A673 (cell line): ENCODE data around the gene WWC1. TPM values are rescaled to one million over a fixed set of nuclear protein-coding genes. Genes with fewer than 3 reads are reported as not detected.

ENCODE experiments used
- BruUV-seq: library from RNA; stranded (reverse); fragments of 400-500 nt; replicated peaks from 2 replicates; lab custom pipeline; 2021; lab: Mats Ljungman, UMichigan
- CTCF ChIA-PET: fragments of 300-600 bp; sonication (Branson Sonifier 250); formaldehyde crosslinking; loops from one replicate; lab custom pipeline; 2022; ENCODE audit warnings: antibody characterized with exemption; lab: Charles Lee
- POLR2A ChIA-PET: fragments of 300-600 bp; sonication (Branson Sonifier 250); formaldehyde crosslinking; loops from one replicate; lab custom pipeline; 2022; ENCODE audit warnings: antibody characterized with exemption; ENCODE audit not compliant: low non-redundant PET; lab: Charles Lee
- DNase-seq: peaks from one replicate; pipeline ENCODE4 v3.0.0-alpha.2; 2015; ENCODE audit warnings: low spot score
- H3K27ac ChIP-seq: fragments of 200-600 bp; sonication (generic); 2 replicates; pipeline ENCODE4 v1.5.1; 2016; ENCODE audit warnings: mixed run types, low read depth, mild to moderate bottlenecking, mixed read lengths, antibody characterized with exemption, low read length; ENCODE audit not compliant: poor library complexity, severe bottlenecking
- H3K27me3 ChIP-seq: fragments of 200-600 bp; sonication (generic); replicated peaks from 2 replicates; pipeline ENCODE4 v1.6.1; 2017; ENCODE audit warnings: mixed run types, low read depth, mild to moderate bottlenecking, mixed read lengths, antibody characterized with exemption, low read length; ENCODE audit not compliant: insufficient read depth, poor library complexity
- H3K36me3 ChIP-seq: fragments of 200-600 bp; sonication (generic); 2 replicates; pipeline ENCODE4 v1.6.1; 2016; ENCODE audit warnings: mixed run types, mild to moderate bottlenecking, mixed read lengths, antibody characterized with exemption, low read length; ENCODE audit not compliant: insufficient read depth, poor library complexity, severe bottlenecking
- H3K4me1 ChIP-seq: fragments of 200-600 bp; sonication (generic); 2 replicates; pipeline ENCODE4 v1.6.1; 2017; ENCODE audit warnings: mixed run types, mild to moderate bottlenecking, mixed read lengths, antibody characterized with exemption, low read length; ENCODE audit not compliant: insufficient read depth, poor library complexity, severe bottlenecking
- H3K4me3 ChIP-seq: fragments of 200-600 bp; sonication (generic); 2 replicates; pipeline ENCODE4 v1.5.1; 2016; ENCODE audit warnings: low read depth, mixed run types, mild to moderate bottlenecking, mixed read lengths, low read length; ENCODE audit not compliant: poor library complexity, severe bottlenecking
- H3K9me3 ChIP-seq: fragments of 200-600 bp; sonication (generic); 2 replicates; pipeline ENCODE4 v1.6.1; 2016; ENCODE audit warnings: mixed run types, low read depth, mild to moderate bottlenecking, mixed read lengths, antibody characterized with exemption, low read length; ENCODE audit not compliant: poor library complexity, severe bottlenecking
- EZH2 ChIP-seq: fragments of 200-600 bp; sonication (generic); IDR thresholded peaks from 2 replicates; pipeline ENCODE4 v1.6.1; 2017; ENCODE audit warnings: borderline replicate concordance, low read depth, mild to moderate bottlenecking, mixed read lengths, antibody characterized with exemption, low read length; ENCODE audit not compliant: poor library complexity, severe bottlenecking
- intact Hi-C: fragments of 100-400 bp; cut with micrococcal nuclease; formaldehyde crosslinking; loops from one replicate; pipeline ENCODE4 v1.10.0; 2022; ENCODE audit not compliant: unreplicated experiment
- total RNA-seq: library from RNA; stranded (reverse); gene quantifications from 2 replicates; pipeline ENCODE4 v1.2.3, GENCODE V29; 2021
- TF ChIP-seq, protein P1 (sequence below): fragments of 300-800, 200-600 bp; sonication (generic); conservative IDR thresholded peaks from 2 replicates; pipeline ENCODE4 v1.5.1; 2017; ENCODE audit warnings: low read depth, mild to moderate bottlenecking, antibody characterized with exemption, low read length, moderate library complexity, mixed read lengths

The WWC1 gene
- total RNA-seq, 1 experiment from 2014 or later, result 8.8 TPM

DNA sequence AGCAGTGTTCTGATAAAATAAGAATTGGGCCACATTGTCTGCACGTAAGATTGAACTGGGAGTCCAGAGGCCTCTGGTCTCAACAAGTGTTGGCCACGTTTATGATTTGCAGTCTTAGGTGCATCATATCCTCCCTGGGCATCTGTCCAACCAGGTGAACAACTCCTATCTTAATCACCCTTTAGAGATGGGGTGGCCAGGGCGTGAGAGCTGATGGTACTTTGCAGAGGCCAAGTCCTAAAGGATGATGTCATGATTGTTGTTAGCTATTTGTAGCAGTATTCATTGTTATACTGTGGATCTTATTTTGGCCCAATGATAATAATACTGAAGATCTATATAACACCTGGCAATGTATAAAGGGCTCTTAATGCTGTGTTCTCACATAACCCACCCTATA lies 121.6 kb downstream of the WWC1 start:
- no peaks in the 10 kb centered on the region for H3K27me3 ChIP-seq
- TF ChIP-seq, protein P1, sequence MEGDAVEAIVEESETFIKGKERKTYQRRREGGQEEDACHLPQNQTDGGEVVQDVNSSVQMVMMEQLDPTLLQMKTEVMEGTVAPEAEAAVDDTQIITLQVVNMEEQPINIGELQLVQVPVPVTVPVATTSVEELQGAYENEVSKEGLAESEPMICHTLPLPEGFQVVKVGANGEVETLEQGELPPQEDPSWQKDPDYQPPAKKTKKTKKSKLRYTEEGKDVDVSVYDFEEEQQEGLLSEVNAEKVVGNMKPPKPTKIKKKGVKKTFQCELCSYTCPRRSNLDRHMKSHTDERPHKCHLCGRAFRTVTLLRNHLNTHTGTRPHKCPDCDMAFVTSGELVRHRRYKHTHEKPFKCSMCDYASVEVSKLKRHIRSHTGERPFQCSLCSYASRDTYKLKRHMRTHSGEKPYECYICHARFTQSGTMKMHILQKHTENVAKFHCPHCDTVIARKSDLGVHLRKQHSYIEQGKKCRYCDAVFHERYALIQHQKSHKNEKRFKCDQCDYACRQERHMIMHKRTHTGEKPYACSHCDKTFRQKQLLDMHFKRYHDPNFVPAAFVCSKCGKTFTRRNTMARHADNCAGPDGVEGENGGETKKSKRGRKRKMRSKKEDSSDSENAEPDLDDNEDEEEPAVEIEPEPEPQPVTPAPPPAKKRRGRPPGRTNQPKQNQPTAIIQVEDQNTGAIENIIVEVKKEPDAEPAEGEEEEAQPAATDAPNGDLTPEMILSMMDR, result no peak
- no peak for TF ChIP-seq EZH2
- no peak overlapping the region for H3K4me3 ChIP-seq
- intact Hi-C loops, result no loop called here
- ChIA-PET CTCF (no interaction called here), POLR2A (no interaction called here)
- no TSS peak for BruUV-seq
- no peaks in the 10 kb centered on the region for H3K9me3 ChIP-seq
- no peaks in the 10 kb centered on the region for H3K4me1 ChIP-seq
- no peaks in the 10 kb centered on the region for H3K36me3 ChIP-seq
- no peak for DNase-seq
- H3K27ac ChIP-seq, result no peak overlapping the region

DNA sequence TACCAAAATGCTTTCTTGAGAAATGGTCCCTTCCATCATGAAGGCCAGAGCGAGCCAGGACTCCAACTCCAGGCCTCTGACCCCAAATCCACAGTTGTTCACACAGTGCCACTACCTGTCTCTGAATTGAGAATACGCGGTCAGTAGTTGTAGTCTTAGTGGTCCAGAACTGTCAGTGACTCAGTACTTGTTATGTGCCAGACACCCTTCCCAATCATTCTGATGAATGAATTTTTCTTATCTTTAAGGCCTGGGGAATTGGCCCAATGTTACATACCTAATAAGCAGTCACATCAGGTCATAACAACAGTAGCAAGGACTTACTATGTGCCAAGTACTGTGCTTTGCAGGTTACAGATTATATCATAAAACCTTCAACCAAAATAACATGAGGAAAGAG lies 122.2 kb downstream of the WWC1 start:
- ChIA-PET POLR2A (no interaction called here), CTCF (no interaction called here)
- H3K9me3 ChIP-seq, result no peaks in the 10 kb centered on the region
- BruUV-seq, result no TSS peak
- no peaks in the 10 kb centered on the region for H3K36me3 ChIP-seq
- no peak for DNase-seq
- H3K4me1 ChIP-seq, result no peaks in the 10 kb centered on the region
- no peak overlapping the region for H3K4me3 ChIP-seq
- H3K27ac ChIP-seq, result no peak overlapping the region
- TF ChIP-seq, protein P1, result no peak
- TF ChIP-seq EZH2, result no peak
- intact Hi-C loops, result no loop called here
- H3K27me3 ChIP-seq, result no peaks in the 10 kb centered on the region

DNA sequence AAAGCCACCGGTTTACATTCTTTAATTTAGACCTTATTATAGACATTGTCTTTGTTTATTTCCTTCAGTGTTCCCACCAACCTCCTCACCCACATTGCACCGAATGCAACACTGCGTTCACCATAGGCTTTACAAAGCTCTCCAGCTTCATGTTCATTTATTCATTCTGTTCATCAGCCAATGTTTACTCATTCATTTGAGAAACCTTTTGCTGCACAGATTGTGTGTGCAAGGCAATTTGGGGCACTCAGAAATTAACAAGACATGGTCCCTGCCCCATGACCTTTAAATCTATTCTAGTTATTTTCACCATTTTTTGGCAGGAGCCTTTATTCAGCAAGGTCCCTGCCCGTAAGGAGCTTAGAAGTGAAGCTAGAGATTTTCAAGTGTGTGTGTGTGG lies 124.0 kb downstream of the WWC1 start:
- BruUV-seq, result no TSS peak
- Histone ChIP-seq H3K27me3 (no peaks in the 10 kb centered on the region), H3K4me3 (no peak overlapping the region), H3K36me3 (no peaks in the 10 kb centered on the region), H3K9me3 (no peaks in the 10 kb centered on the region), H3K4me1 (no peaks in the 10 kb centered on the region), H3K27ac (no peak overlapping the region)
- intact Hi-C loops, result no loop called here
- no peak for DNase-seq
- ChIA-PET POLR2A (no interaction called here), CTCF (no interaction called here)
- no peak for TF ChIP-seq EZH2
- TF ChIP-seq, protein P1, result no peak
